ENCODE results near the gene UCK1.
A peak's percentile ranks its signal among the peaks of the same experiment; 100 is the strongest.

UCK1 gene

GRCh38 chr9:131496844-131497405 is 34.1 kb downstream of the UCK1 start:
- Mint-ChIP-seq H3K4me3 (no peak overlapping the region), H3K27ac (peak overlapping the region; percentile 95), H3K27me3 (ENCODE audit: low read depth, poor library complexity) (peaks cover 3% of the 10 kb centered on the region)

GRCh38 chr9:131495785-131496184 is 35.3 kb downstream of the UCK1 start:
- H3K9me3 Mint-ChIP-seq, result no peaks in the 10 kb centered on the region
- H3K36me3 Mint-ChIP-seq (ENCODE audit: low read depth), result peaks cover 74% of the 10 kb centered on the region
- H3K4me3 Mint-ChIP-seq, result no peak overlapping the region
- no peak overlapping the region for H3K27ac Mint-ChIP-seq
- H3K4me1 Mint-ChIP-seq, result peaks cover 21% of the 10 kb centered on the region
- TF ChIP-seq, protein P1, sequence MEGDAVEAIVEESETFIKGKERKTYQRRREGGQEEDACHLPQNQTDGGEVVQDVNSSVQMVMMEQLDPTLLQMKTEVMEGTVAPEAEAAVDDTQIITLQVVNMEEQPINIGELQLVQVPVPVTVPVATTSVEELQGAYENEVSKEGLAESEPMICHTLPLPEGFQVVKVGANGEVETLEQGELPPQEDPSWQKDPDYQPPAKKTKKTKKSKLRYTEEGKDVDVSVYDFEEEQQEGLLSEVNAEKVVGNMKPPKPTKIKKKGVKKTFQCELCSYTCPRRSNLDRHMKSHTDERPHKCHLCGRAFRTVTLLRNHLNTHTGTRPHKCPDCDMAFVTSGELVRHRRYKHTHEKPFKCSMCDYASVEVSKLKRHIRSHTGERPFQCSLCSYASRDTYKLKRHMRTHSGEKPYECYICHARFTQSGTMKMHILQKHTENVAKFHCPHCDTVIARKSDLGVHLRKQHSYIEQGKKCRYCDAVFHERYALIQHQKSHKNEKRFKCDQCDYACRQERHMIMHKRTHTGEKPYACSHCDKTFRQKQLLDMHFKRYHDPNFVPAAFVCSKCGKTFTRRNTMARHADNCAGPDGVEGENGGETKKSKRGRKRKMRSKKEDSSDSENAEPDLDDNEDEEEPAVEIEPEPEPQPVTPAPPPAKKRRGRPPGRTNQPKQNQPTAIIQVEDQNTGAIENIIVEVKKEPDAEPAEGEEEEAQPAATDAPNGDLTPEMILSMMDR (IDR thresholded peaks at IDR 0.05), result no peak
- H3K27me3 Mint-ChIP-seq (ENCODE audit: low read depth, poor library complexity), result peaks cover 3% of the 10 kb centered on the region
- no peak for DNase-seq

More at GRCh38 chr9:131496844-131497405, 34.1 kb downstream of the UCK1 start:
- TF ChIP-seq, protein P1 (IDR thresholded peaks at IDR 0.05), result no peak
- H3K4me1 Mint-ChIP-seq, result peaks cover 28% of the 10 kb centered on the region
- H3K36me3 Mint-ChIP-seq (ENCODE audit: low read depth), result peaks cover 71% of the 10 kb centered on the region
- H3K9me3 Mint-ChIP-seq, result no peaks in the 10 kb centered on the region
- DNase-seq, result no peak

- Mint-ChIP-seq H3K36me3 (ENCODE audit: low read depth) (peaks cover 82% of the 10 kb centered on the region), H3K4me1 (peaks cover 13% of the 10 kb centered on the region), H3K4me3 (no peak overlapping the region), H3K27me3 (ENCODE audit: low read depth, poor library complexity) (peaks cover 3% of the 10 kb centered on the region), H3K9me3 (no peaks in the 10 kb centered on the region), H3K27ac (peak overlapping the region; percentile 82)
- TF ChIP-seq, protein P1 (IDR thresholded peaks at IDR 0.05), result no peak
- DNase-seq, result no peak
Observed at GRCh38 chr9:131494296-131494870, 36.7 kb downstream of the UCK1 start.

GRCh38 chr9:131492070-131492469 is 39.0 kb downstream of the UCK1 start:
- Mint-ChIP-seq H3K4me3 (no peak overlapping the region), H3K27ac (peak overlapping the region; percentile 29), H3K4me1 (peaks cover 3% of the 10 kb centered on the region), H3K9me3 (no peaks in the 10 kb centered on the region), H3K27me3 (ENCODE audit: low read depth, poor library complexity) (no peaks in the 10 kb centered on the region), H3K36me3 (ENCODE audit: low read depth) (peaks cover 91% of the 10 kb centered on the region)
- DNase-seq, result no peak
- TF ChIP-seq, protein P1 (IDR thresholded peaks at IDR 0.05), result no peak

DNA sequence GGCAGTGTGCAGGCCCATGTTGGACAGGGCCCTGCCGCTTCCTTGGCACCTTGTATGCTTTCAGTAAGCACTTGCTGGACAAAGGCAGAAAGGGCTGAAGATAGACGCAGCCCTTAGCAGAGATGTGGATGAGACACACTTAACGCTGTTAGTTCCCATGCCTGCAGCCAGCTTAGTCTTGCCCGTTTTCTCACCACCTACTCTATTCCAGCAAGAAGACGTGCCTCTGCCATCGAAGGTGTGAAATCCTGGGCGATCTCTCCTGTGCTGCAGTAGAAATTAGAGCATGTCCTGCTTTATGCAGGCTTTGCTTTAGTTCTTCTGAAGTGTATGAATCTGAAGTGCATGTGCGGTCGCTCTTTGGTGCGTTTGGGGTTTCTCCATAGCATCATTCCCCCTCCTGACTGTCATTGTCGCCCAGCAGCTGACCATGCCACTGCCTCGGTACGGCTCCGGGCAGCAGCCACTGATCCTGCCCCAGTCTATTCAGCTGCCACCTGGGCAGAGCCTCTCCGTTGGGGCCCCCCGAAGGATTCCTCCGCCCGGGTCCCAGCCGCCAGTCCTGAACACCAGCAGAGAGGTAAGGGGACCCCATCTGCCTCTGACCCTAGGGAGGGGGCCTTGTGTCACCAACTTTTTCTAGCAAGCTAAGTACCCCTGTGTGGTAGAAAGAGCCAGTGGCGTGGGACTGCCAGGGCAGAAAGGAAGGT is 39.9 kb downstream of the UCK1 start:
- Mint-ChIP-seq H3K4me1 (no peaks in the 10 kb centered on the region), H3K4me3 (no peak overlapping the region), H3K27ac (peak overlapping the region; percentile 43), H3K36me3 (ENCODE audit: low read depth) (peaks cover 96% of the 10 kb centered on the region), H3K27me3 (ENCODE audit: low read depth, poor library complexity) (no peaks in the 10 kb centered on the region), H3K9me3 (no peaks in the 10 kb centered on the region)
- TF ChIP-seq, protein P1 (IDR thresholded peaks at IDR 0.05), result no peak
- no peak for DNase-seq

All from nephron progenitor cell (in vitro differentiated cells).